Endothelial cell (in vitro differentiated cells): Measurements from ENCODE around the gene GPR4. TPM values are rescaled to one million over a fixed set of nuclear protein-coding genes. Genes with fewer than 3 reads are reported as not detected.

ENCODE experiments used
- microRNA-seq: library from miRNA; unstranded; fragments of <30 nt; microRNA quantifications from one replicate; pipeline ENCODE4, GENCODE V29; 2020; ENCODE audit not compliant: unreplicated experiment
- total RNA-seq: library from RNA; stranded (reverse); fragmentation: NEBNext Ultra II Directional; extraction: Animal tissue kit (Norgen Biotek cat#: 25700); gene quantifications from one replicate; pipeline ENCODE4 v1.2.1, GENCODE V29; 2021; ENCODE audit not compliant: unreplicated experiment

GPR4 gene
- total RNA-seq, 1 donor from 2014 or later = 13.5 TPM

Small RNAs within 50 kb of the gene (microRNA-seq; reads per million reads assigned to microRNA genes)
- gene MIR330 = 389 reads per million, percentile 90 among the genes with 10 or more reads in this experiment

Other genes with a start within 250 kb of the GPR4 start
- gene ERCC2, start 231.6 kb downstream of the GPR4 start, total RNA-seq = 44.2 TPM
- gene PPP1R13L, start 197.1 kb downstream of the GPR4 start, total RNA-seq = 13.2 TPM
- gene POLR1G, start 195.6 kb downstream of the GPR4 start, total RNA-seq = 4.4 TPM
- 62.8 TPM for gene ERCC1, start 178.3 kb downstream of the GPR4 start, total RNA-seq
- gene FOSB, start 134.2 kb downstream of the GPR4 start, total RNA-seq = 64.2 TPM
- gene RTN2, start 105.2 kb downstream of the GPR4 start, total RNA-seq = 25.3 TPM
- gene PPM1N, start 103.8 kb downstream of the GPR4 start, total RNA-seq = 0.33 TPM
- 246 TPM for gene VASP, start 94.7 kb downstream of the GPR4 start, total RNA-seq
- gene OPA3, start 17.4 kb downstream of the GPR4 start, total RNA-seq = 13.4 TPM
- gene EML2, start 37.2 kb upstream of the GPR4 start, total RNA-seq = 20.3 TPM
- 1.6 TPM for gene GIPR, start 66.0 kb upstream of the GPR4 start, total RNA-seq
- 479 TPM for gene SNRPD2, start 89.7 kb upstream of the GPR4 start, total RNA-seq
- gene QPCTL, start 90.5 kb upstream of the GPR4 start, total RNA-seq = 10.6 TPM
- 29.9 TPM for gene FBXO46, start 128.7 kb upstream of the GPR4 start, total RNA-seq
- not detected for gene MEIOSIN, start 131.2 kb upstream of the GPR4 start, total RNA-seq
- gene SIX5, start 167.0 kb upstream of the GPR4 start, total RNA-seq = 21.9 TPM
- 80.3 TPM for gene DMPK, start 180.3 kb upstream of the GPR4 start, total RNA-seq
- 95.3 TPM for gene DMWD, start 190.6 kb upstream of the GPR4 start, total RNA-seq
- 0.28 TPM for gene RSPH6A, start 213.1 kb upstream of the GPR4 start, total RNA-seq